Chondrocyte (in vitro differentiated cells): ENCODE results near the gene EDEM3. TPM values are rescaled to one million over a fixed set of nuclear protein-coding genes. Genes with fewer than 3 reads are reported as not detected.
A peak's percentile ranks its signal among the peaks of the same experiment; 100 is the strongest.

ENCODE experiments used
- DNase-seq: peaks from one replicate; pipeline ENCODE4 v3.0.0; 2021; ENCODE audit warnings: mixed read lengths, low spot score
- H3K27ac Mint-ChIP-seq: one replicate; pipeline ENCODE4 v1.8.0; 2021; ENCODE audit warnings: mild to moderate bottlenecking, moderate library complexity, mixed read lengths; ENCODE audit not compliant: unreplicated experiment
- H3K27me3 Mint-ChIP-seq: 2 replicates; pipeline ENCODE4 v1.8.0; 2021; ENCODE audit warnings: low read depth, mixed read lengths
- H3K36me3 Mint-ChIP-seq: 2 replicates; pipeline ENCODE4 v1.8.0; 2021; ENCODE audit warnings: low read depth, mixed read lengths
- H3K4me1 Mint-ChIP-seq: 2 replicates; pipeline ENCODE4 v1.8.0; 2021; ENCODE audit warnings: low read depth, mild to moderate bottlenecking, mixed read lengths
- H3K4me3 Mint-ChIP-seq: one replicate; pipeline ENCODE4 v1.8.0; 2021; ENCODE audit warnings: mild to moderate bottlenecking, moderate library complexity, mixed read lengths; ENCODE audit not compliant: unreplicated experiment
- H3K9me3 Mint-ChIP-seq: 2 replicates; pipeline ENCODE4 v1.8.0; 2021; ENCODE audit warnings: low read depth, mixed read lengths
- total RNA-seq: library from RNA; stranded (reverse); gene quantifications from 3 replicates; pipeline ENCODE4 v1.2.1, GENCODE V29; 2021
- TF ChIP-seq, protein P1 (sequence below): fragments of 200-600 bp; sonication (generic); IDR thresholded peaks from 2 replicates; pipeline ENCODE4 v1.5.0; 2021; ENCODE audit warnings: antibody characterized with exemption, mild to moderate bottlenecking, moderate library complexity

EDEM3 gene
- total RNA-seq, 1 donor from 2014 or later: 31.6 TPM

DNA sequence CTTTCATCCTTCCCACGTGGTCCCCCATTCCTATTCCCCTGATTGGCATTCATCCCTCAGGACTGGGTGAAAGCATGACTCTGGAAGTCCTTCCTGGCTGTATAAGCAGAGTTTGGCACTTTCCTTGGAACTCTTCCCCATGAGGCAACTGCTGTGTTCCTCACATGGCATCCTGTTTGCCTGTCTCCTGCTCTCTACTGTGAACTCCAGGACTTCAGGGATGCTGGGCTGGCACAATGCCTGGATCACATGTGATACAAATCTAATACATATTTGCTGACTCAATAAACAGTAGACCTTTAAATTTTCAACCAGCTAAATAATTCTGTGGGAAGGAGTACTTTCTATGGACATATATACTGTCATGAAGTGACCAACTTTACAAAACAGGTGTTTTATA lies 46.8 kb upstream of the EDEM3 start:
- peaks cover 8% of the 10 kb centered on the region for H3K4me1 Mint-ChIP-seq

DNA sequence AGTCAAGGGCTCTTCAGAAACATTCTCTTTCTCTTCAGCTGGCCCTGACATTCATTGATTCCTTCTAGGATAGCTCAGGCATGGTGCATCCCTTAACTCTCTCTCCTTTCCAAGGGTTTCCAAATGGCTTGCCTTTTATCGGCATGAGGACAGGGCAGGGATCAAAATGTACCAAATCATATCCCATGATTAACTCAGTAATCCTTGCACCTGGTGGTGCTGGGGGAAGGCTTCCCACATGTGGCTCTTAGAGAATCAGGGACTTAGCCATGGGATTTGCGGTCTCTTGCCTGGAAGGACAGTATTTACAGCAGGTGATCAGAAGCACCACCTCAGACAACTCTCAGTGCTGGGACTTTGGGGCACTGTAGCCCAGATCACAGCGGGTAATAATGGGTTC lies 46.2 kb upstream of the EDEM3 start:
- no peak for DNase-seq
- Mint-ChIP-seq H3K36me3 (peaks cover 27% of the 10 kb centered on the region), H3K27me3 (no peaks in the 10 kb centered on the region), H3K27ac (no peak overlapping the region), H3K4me3 (no peak overlapping the region), H3K9me3 (no peaks in the 10 kb centered on the region), H3K4me1 (peaks cover 8% of the 10 kb centered on the region)
- TF ChIP-seq, protein P1, sequence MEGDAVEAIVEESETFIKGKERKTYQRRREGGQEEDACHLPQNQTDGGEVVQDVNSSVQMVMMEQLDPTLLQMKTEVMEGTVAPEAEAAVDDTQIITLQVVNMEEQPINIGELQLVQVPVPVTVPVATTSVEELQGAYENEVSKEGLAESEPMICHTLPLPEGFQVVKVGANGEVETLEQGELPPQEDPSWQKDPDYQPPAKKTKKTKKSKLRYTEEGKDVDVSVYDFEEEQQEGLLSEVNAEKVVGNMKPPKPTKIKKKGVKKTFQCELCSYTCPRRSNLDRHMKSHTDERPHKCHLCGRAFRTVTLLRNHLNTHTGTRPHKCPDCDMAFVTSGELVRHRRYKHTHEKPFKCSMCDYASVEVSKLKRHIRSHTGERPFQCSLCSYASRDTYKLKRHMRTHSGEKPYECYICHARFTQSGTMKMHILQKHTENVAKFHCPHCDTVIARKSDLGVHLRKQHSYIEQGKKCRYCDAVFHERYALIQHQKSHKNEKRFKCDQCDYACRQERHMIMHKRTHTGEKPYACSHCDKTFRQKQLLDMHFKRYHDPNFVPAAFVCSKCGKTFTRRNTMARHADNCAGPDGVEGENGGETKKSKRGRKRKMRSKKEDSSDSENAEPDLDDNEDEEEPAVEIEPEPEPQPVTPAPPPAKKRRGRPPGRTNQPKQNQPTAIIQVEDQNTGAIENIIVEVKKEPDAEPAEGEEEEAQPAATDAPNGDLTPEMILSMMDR: no peak

More for the DNA sequence above, 46.8 kb upstream of the EDEM3 start:
- TF ChIP-seq, protein P1: no peak
- Mint-ChIP-seq H3K4me3 (no peak overlapping the region), H3K27me3 (no peaks in the 10 kb centered on the region), H3K27ac (peak overlapping the region; percentile 70), H3K9me3 (no peaks in the 10 kb centered on the region), H3K36me3 (peaks cover 22% of the 10 kb centered on the region)
- DNase-seq: no peak

DNA sequence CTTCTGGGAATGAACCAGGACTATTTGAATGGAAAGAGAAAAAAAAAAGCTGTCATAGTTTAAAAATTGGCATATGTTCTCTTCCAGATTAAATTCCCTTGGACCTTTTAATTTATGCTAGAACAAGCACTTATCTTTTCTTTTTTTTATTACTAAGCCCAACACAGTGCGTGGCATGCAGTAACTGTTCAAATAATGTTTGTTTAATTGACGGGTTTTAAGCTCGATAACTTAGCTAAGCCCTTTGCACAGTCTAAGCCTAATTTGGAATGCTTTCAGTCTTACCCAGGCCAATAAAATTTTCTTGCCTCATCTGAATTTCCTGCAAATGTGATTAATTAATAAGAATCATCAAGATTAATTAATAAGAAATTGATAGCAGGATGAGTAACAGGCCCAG lies 39.3 kb upstream of the EDEM3 start:
- Mint-ChIP-seq H3K4me3 (no peak overlapping the region), H3K9me3 (no peaks in the 10 kb centered on the region), H3K36me3 (peaks cover 25% of the 10 kb centered on the region), H3K4me1 (peaks cover 19% of the 10 kb centered on the region), H3K27me3 (no peaks in the 10 kb centered on the region), H3K27ac (no peak overlapping the region)
- no peak for DNase-seq
- TF ChIP-seq, protein P1: no peak

DNA sequence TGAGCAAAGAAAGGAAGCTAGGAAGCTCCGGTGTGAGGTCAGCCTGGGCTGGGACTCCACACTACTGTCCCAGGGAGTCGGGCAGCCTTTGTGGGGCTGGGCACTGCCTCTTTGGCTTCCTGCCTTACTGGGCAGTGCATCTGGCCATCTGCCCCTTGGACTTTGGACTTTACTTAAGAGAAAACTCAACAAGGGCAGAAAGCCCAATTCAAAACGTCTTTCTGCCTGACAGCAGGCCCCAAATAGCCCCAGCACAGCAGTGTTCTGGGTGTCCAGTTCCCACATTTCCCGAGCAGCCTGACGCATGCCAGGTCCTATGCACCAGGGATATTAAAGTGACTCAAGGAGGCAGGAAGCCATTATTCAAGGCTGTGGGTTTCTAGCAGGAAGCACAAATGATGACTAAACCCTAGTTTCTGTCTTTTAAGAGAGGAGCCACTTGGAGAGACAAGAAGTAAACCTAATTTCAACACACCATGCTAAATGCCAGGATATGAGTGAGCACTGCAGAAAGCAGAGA lies 37.9 kb upstream of the EDEM3 start:
- Mint-ChIP-seq H3K4me3 (no peak overlapping the region), H3K27ac (peak overlapping the region; percentile 69), H3K9me3 (no peaks in the 10 kb centered on the region), H3K4me1 (peaks cover 19% of the 10 kb centered on the region), H3K27me3 (no peaks in the 10 kb centered on the region), H3K36me3 (peaks cover 24% of the 10 kb centered on the region)
- DNase-seq: no peak
- TF ChIP-seq, protein P1: no peak

DNA sequence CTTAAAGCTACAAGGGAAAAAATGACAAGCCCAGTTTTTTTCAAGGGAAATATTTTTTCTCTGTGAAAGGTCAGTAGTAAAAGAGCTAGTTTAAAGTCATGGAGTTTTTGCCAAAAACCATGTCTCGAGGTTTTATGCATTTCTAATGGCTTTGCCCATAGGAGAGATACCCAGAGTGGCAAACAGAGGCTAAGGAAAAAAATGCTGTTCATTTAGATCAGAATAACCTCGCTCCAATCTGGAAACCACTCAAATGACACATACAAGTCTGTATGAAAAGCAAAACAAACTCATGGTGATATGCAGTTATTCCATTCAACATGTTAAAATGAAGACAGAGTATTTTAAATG lies 36.9 kb upstream of the EDEM3 start:
- peaks cover 22% of the 10 kb centered on the region for H3K36me3 Mint-ChIP-seq
- H3K27me3 Mint-ChIP-seq: no peaks in the 10 kb centered on the region
- TF ChIP-seq, protein P1: no peak
- no peak overlapping the region for H3K4me3 Mint-ChIP-seq
- no peak for DNase-seq
- H3K27ac Mint-ChIP-seq: peak overlapping the region; percentile 69
- H3K4me1 Mint-ChIP-seq: peaks cover 19% of the 10 kb centered on the region
- H3K9me3 Mint-ChIP-seq: no peaks in the 10 kb centered on the region
